ENCODE data around the gene SLC22A23.

DNA sequence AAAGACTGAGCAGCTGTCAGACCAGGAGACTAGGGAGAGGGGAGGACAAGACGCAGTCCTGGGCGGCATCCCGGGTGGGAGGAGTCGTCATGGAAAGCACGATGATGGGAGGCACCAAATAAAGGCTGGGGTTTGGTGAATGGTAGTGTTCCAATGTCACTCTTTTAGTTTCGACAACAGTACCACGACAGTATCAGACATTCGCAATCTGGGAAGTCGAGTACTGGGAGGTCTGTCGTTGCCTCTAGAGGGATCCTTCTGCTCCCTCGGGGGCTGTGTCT, 166.0 kb downstream of the SLC22A23 start:
- TF ChIP-seq, protein P1, sequence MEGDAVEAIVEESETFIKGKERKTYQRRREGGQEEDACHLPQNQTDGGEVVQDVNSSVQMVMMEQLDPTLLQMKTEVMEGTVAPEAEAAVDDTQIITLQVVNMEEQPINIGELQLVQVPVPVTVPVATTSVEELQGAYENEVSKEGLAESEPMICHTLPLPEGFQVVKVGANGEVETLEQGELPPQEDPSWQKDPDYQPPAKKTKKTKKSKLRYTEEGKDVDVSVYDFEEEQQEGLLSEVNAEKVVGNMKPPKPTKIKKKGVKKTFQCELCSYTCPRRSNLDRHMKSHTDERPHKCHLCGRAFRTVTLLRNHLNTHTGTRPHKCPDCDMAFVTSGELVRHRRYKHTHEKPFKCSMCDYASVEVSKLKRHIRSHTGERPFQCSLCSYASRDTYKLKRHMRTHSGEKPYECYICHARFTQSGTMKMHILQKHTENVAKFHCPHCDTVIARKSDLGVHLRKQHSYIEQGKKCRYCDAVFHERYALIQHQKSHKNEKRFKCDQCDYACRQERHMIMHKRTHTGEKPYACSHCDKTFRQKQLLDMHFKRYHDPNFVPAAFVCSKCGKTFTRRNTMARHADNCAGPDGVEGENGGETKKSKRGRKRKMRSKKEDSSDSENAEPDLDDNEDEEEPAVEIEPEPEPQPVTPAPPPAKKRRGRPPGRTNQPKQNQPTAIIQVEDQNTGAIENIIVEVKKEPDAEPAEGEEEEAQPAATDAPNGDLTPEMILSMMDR (conservative IDR thresholded peaks at IDR 0.05; ENCODE audit: low read length) = no peak
- TF ChIP-seq EZH2phosphoT487 (IDR thresholded peaks at IDR 0.05; ENCODE audit: borderline replicate concordance, low read depth, low read length) = no peak
